ENCODE results near the gene SLAMF9.

SLAMF9 gene

DNA sequence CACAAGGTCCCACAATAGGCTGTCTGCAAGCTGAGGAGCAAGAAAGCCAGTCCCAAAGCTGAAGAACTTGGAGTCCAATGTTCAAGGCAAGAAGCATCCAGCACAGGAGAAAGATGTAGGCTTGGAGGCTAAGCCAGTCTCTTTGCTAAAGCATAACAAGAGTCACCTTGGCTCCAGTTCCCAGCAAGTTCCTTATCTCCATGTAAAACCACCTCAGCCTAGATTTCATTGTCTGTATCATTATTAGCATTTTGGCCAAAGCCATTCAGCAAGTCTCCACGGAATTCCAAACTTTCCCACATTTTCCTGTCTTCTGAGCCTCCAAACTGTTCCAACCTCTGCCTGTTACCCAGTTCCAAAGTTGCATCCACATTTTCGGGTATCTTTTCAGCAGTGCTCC, 40.9 kb upstream of the SLAMF9 start:
- no peak overlapping the region for H3K27ac ChIP-seq (ENCODE audit: low read length, poor library complexity, severe bottlenecking)
- 86% methylated on average over 2 of the region's 2 CpGs for WGBS
- peaks cover 0 to 24% of the 10 kb centered on the region in 2 experiments for H3K27me3 ChIP-seq (ENCODE audit: control insufficient read depth in 1 of 2, insufficient read depth in 1 of 2, low read length in 2 of 2)

DNA sequence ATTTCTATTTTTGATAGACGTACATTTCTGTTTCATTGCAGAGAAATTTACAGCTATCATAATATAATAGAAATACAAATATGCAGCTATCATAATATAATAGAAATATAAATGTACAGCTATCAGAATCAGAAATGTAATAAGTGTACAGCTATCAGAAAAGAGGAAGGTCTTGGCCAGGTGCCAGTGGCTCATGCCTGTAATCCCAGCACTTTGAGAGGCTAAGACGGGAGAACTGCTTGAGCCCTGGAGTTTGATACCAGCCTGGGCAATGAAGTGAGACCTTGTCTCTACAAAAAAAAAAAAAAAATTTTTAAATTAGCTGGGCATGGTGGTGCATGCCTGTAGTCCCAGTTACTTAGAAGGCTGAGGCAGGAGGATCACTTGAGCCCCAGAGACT, 39.9 kb upstream of the SLAMF9 start:
- DNase-seq = no peak
- Histone ChIP-seq H3K4ac (ENCODE audit: low read depth in 1 of 2, low read length in 2 of 2) (no peak overlapping the region), H2BK120ac (ENCODE audit: low read depth, low read length) (no peak overlapping the region), H4K91ac (ENCODE audit: low read length) (no peak overlapping the region), H4K8ac (ENCODE audit: low read length) (no peak overlapping the region), H3K79me1 (replicated peaks; ENCODE audit: low read length, poor library complexity, severe bottlenecking) (no peaks in the 10 kb centered on the region), H3K9ac (ENCODE audit: low read length) (no peak overlapping the region), H3K18ac (ENCODE audit: low read depth in 1 of 2, low read length in 2 of 2) (no peak overlapping the region), H3K36me3 (ENCODE audit: control insufficient read depth in 1 of 2, insufficient read depth in 2 of 2, low read depth in 1 of 2, low read length in 2 of 2) (no peaks in the 10 kb centered on the region), H2AFZ (ENCODE audit: low read depth, low read length) (no peak overlapping the region), H3K27ac (ENCODE audit: low read length, poor library complexity, severe bottlenecking) (no peak overlapping the region), H3K4me1 (ENCODE audit: control insufficient read depth, insufficient read depth, low read depth, low read length) (no peaks in the 10 kb centered on the region), H3K4me2 (ENCODE audit: low read length, poor library complexity, severe bottlenecking) (no peak overlapping the region), H3K14ac (ENCODE audit: low read length in 2 of 2) (no peak overlapping the region), H3K23ac (ENCODE audit: low read length in 2 of 2) (no peak overlapping the region), H2BK5ac (ENCODE audit: low read depth, low read length, poor library complexity, severe bottlenecking) (no peak overlapping the region), H3K9me3 (ENCODE audit: control insufficient read depth, low read length) (no peaks in the 10 kb centered on the region), H2AK5ac (ENCODE audit: low read length, severe bottlenecking) (no peak overlapping the region), H2BK12ac (ENCODE audit: low read length in 2 of 2) (no peak overlapping the region), H3K4me3 (ENCODE audit: insufficient read depth in 1 of 2, low read depth in 1 of 2, low read length in 2 of 2) (no peak overlapping the region), H3K27me3 (ENCODE audit: control insufficient read depth in 1 of 2, insufficient read depth in 1 of 2, low read length in 2 of 2) (peaks cover 0 to 27% of the 10 kb centered on the region in 2 experiments), H2BK15ac (ENCODE audit: low read depth, poor library complexity, severe bottlenecking) (no peak overlapping the region)
- WGBS = 70% methylated on average over 1 of the region's 2 CpGs

More for the DNA sequence above, 40.9 kb upstream of the SLAMF9 start:
- Histone ChIP-seq H2BK5ac (ENCODE audit: low read depth, low read length, poor library complexity, severe bottlenecking) (no peak overlapping the region), H3K4me1 (ENCODE audit: control insufficient read depth, insufficient read depth, low read depth, low read length) (no peaks in the 10 kb centered on the region), H2BK15ac (ENCODE audit: low read depth, poor library complexity, severe bottlenecking) (no peak overlapping the region), H3K79me1 (replicated peaks; ENCODE audit: low read length, poor library complexity, severe bottlenecking) (no peaks in the 10 kb centered on the region), H3K4me2 (ENCODE audit: low read length, poor library complexity, severe bottlenecking) (no peak overlapping the region), H3K9ac (ENCODE audit: low read length) (no peak overlapping the region), H2AFZ (ENCODE audit: low read depth, low read length) (no peak overlapping the region), H3K18ac (ENCODE audit: low read depth in 1 of 2, low read length in 2 of 2) (no peak overlapping the region), H3K9me3 (ENCODE audit: control insufficient read depth, low read length) (no peaks in the 10 kb centered on the region), H3K4ac (ENCODE audit: low read depth in 1 of 2, low read length in 2 of 2) (no peak overlapping the region), H4K91ac (ENCODE audit: low read length) (no peak overlapping the region), H3K4me3 (ENCODE audit: insufficient read depth in 1 of 2, low read depth in 1 of 2, low read length in 2 of 2) (no peak overlapping the region), H3K14ac (ENCODE audit: low read length in 2 of 2) (no peak overlapping the region), H2BK120ac (ENCODE audit: low read depth, low read length) (no peak overlapping the region), H4K8ac (ENCODE audit: low read length) (no peak overlapping the region), H2BK12ac (ENCODE audit: low read length in 2 of 2) (no peak overlapping the region), H3K23ac (ENCODE audit: low read length in 2 of 2) (no peak overlapping the region), H2AK5ac (ENCODE audit: low read length, severe bottlenecking) (no peak overlapping the region), H3K36me3 (ENCODE audit: control insufficient read depth in 1 of 2, insufficient read depth in 2 of 2, low read depth in 1 of 2, low read length in 2 of 2) (no peaks in the 10 kb centered on the region)
- no peak for DNase-seq

GRCh38 chr1:159992161-159992560, 38.1 kb upstream of the SLAMF9 start:
- Histone ChIP-seq H3K4me3 (ENCODE audit: insufficient read depth in 1 of 2, low read depth in 1 of 2, low read length in 2 of 2) (no peak overlapping the region), H2BK5ac (ENCODE audit: low read depth, low read length, poor library complexity, severe bottlenecking) (no peak overlapping the region), H3K36me3 (ENCODE audit: control insufficient read depth in 1 of 2, insufficient read depth in 2 of 2, low read depth in 1 of 2, low read length in 2 of 2) (no peaks in the 10 kb centered on the region), H3K4me1 (ENCODE audit: control insufficient read depth, insufficient read depth, low read depth, low read length) (no peaks in the 10 kb centered on the region), H2BK15ac (ENCODE audit: low read depth, poor library complexity, severe bottlenecking) (no peak overlapping the region), H3K23ac (ENCODE audit: low read length in 2 of 2) (no peak overlapping the region), H2AK5ac (ENCODE audit: low read length, severe bottlenecking) (no peak overlapping the region), H3K79me1 (replicated peaks; ENCODE audit: low read length, poor library complexity, severe bottlenecking) (no peaks in the 10 kb centered on the region), H3K4me2 (ENCODE audit: low read length, poor library complexity, severe bottlenecking) (no peak overlapping the region), H3K9me3 (ENCODE audit: control insufficient read depth, low read length) (no peaks in the 10 kb centered on the region), H3K9ac (ENCODE audit: low read length) (no peak overlapping the region), H3K4ac (ENCODE audit: low read depth in 1 of 2, low read length in 2 of 2) (no peak overlapping the region), H3K27ac (ENCODE audit: low read length, poor library complexity, severe bottlenecking) (no peak overlapping the region), H2BK120ac (ENCODE audit: low read depth, low read length) (no peak overlapping the region), H4K8ac (ENCODE audit: low read length) (no peak overlapping the region), H3K14ac (ENCODE audit: low read length in 2 of 2) (no peak overlapping the region), H3K27me3 (ENCODE audit: control insufficient read depth in 1 of 2, insufficient read depth in 1 of 2, low read length in 2 of 2) (peaks cover 0 to 36% of the 10 kb centered on the region in 2 experiments), H3K18ac (ENCODE audit: low read depth in 1 of 2, low read length in 2 of 2) (no peak overlapping the region), H2AFZ (ENCODE audit: low read depth, low read length) (no peak overlapping the region), H2BK12ac (ENCODE audit: low read length in 2 of 2) (no peak overlapping the region), H4K91ac (ENCODE audit: low read length) (no peak overlapping the region)
- no peak for DNase-seq
- 51% methylated on average over 1 of the region's 1 CpG for WGBS

GRCh38 chr1:159991513-159991912, 37.5 kb upstream of the SLAMF9 start:
- H2BK12ac ChIP-seq (ENCODE audit: low read length in 2 of 2) = no peak overlapping the region
- H3K23ac ChIP-seq (ENCODE audit: low read length in 2 of 2) = no peak overlapping the region
- H3K14ac ChIP-seq (ENCODE audit: low read length in 2 of 2) = no peak overlapping the region
- H2BK15ac ChIP-seq (ENCODE audit: low read depth, poor library complexity, severe bottlenecking) = no peak overlapping the region
- H3K18ac ChIP-seq (ENCODE audit: low read depth in 1 of 2, low read length in 2 of 2) = no peak overlapping the region
- H2AK5ac ChIP-seq (ENCODE audit: low read length, severe bottlenecking) = no peak overlapping the region
- WGBS = 74% methylated on average over 4 of the region's 4 CpGs
- no peak overlapping the region for H3K4ac ChIP-seq (ENCODE audit: low read depth in 1 of 2, low read length in 2 of 2)
- H3K4me2 ChIP-seq (ENCODE audit: low read length, poor library complexity, severe bottlenecking) = no peak overlapping the region
- DNase-seq = peak; percentile 8
- no peak overlapping the region for H2AFZ ChIP-seq (ENCODE audit: low read depth, low read length)
- H3K4me1 ChIP-seq (ENCODE audit: control insufficient read depth, insufficient read depth, low read depth, low read length) = no peaks in the 10 kb centered on the region
- H3K4me3 ChIP-seq (ENCODE audit: insufficient read depth in 1 of 2, low read depth in 1 of 2, low read length in 2 of 2) = no peak overlapping the region
- no peak overlapping the region for H2BK5ac ChIP-seq (ENCODE audit: low read depth, low read length, poor library complexity, severe bottlenecking)
- no peaks in the 10 kb centered on the region for H3K36me3 ChIP-seq (ENCODE audit: control insufficient read depth in 1 of 2, insufficient read depth in 2 of 2, low read depth in 1 of 2, low read length in 2 of 2)
- no peak overlapping the region for H4K91ac ChIP-seq (ENCODE audit: low read length)
- no peak overlapping the region for H3K27ac ChIP-seq (ENCODE audit: low read length, poor library complexity, severe bottlenecking)
- peaks cover 0 to 36% of the 10 kb centered on the region in 2 experiments for H3K27me3 ChIP-seq (ENCODE audit: control insufficient read depth in 1 of 2, insufficient read depth in 1 of 2, low read length in 2 of 2)
- no peak overlapping the region for H2BK120ac ChIP-seq (ENCODE audit: low read depth, low read length)
- no peak overlapping the region for H4K8ac ChIP-seq (ENCODE audit: low read length)
- H3K79me1 ChIP-seq (replicated peaks; ENCODE audit: low read length, poor library complexity, severe bottlenecking) = no peaks in the 10 kb centered on the region
- H3K9me3 ChIP-seq (ENCODE audit: control insufficient read depth, low read length) = no peaks in the 10 kb centered on the region
- no peak overlapping the region for H3K9ac ChIP-seq (ENCODE audit: low read length)
